ENCODE measurements around the gene EXOC8.

The EXOC8 gene

DNA sequence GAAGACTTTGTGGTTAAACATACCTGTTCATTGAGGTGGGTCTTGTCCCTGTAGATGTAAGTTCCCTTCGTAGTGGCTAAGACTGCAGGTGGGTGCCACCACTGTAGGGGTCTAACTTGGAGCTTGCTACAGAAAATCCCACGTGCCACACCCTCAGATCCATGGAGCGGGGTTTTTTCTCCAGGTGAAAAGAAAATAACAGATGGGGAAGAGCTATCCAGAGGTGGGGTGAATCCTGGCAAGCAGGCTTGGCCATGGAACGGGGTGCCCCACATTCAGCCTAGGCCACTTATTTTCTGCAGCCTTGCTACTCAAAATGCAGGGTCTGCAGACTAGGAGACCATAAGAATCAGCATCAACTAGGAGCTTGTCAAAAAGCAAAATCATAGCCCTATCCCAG is 24.0 kb downstream of the EXOC8 start:
- no peak for DNase-seq

- DNase-seq = no peak
Measured at GRCh38 chr1:231312432-231312788, 25.2 kb downstream of the EXOC8 start.

- no peak for DNase-seq
Measured at GRCh38 chr1:231311720-231312431, 25.8 kb downstream of the EXOC8 start.

- no peak for DNase-seq
Measured at GRCh38 chr1:231310391-231310934, 27.2 kb downstream of the EXOC8 start.

DNA sequence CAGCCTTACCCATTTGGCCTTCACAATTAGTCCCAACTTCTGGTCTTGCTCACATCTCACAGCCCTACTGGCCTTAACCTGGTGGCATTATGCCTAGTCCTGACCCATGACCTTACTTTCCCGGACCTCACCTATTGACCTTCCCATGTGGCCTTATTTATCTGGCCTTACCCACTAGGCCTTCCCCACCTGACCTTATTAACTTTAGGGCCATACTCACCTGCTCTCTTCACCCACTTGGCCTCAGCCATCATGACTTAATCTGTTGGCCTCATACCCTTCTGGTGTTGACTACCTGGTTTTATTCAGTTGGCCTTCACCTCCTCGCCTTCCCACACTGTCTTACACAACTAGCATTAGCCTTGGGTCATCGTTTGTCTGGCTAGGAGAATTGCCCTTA is 35.7 kb downstream of the EXOC8 start:
- no peak for DNase-seq

DNA sequence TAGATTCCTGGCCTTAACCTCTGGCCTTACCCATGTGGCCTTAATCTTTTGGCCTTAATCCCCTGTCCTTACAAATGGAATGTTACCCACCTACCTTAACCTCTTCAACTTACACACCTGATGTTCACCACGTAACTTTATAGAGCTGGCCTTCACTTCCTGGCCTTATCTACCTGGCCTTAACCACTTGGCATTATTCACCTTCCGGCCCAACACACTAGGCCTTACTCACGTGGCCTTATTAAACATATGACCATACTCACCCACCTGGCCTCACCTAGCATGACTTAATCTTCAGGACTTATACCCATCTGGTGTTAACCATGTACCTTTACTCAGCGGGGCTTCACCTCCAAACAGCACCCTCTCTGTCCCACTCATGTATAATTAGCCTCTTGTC is 41.7 kb downstream of the EXOC8 start:
- DNase-seq = no peak

DNA sequence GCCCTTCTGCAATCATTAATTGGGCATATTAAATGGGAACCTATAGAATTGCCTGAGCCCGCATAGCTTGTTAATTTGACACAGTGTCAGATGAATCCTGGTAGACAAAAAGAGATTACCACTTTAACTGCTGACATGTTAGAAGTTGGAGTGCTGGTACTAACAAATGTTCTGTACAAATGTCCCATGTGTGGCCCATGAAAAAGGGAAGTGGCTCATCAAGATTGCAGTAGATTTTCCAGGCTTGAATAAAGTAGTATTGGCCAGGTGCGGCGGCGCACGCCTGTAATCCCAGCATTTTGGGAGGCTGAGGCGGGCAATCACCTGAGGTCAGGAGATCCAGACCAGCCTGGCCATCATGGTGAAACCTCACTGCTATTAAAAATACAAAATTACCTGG is 51.0 kb downstream of the EXOC8 start:
- no peak for DNase-seq

- DNase-seq = no peak
Measured at GRCh38 chr1:231284441-231284840, 53.2 kb downstream of the EXOC8 start.

All from CD4-positive, alpha-beta T cell treated with Interferon alpha-2 for 1 hour (primary cell).